Cardiac muscle cell (in vitro differentiated cells and primary cell): ENCODE data around the gene PHLDB2. TPM values are rescaled to one million over a fixed set of nuclear protein-coding genes. Genes with fewer than 3 reads are reported as not detected.

Experiments used
- DNase-seq, 2 donors: peaks; one replicate each; pipeline versions ENCODE4 v3.0.0 to v3.0.0-alpha.2; 2010 to 2017; ENCODE audit warnings: low read depth in 1 of 2, low spot score in 1 of 2
- H3K27ac ChIP-seq: fragments of 200-600 bp; sonication (generic); 2 replicates; pipeline ENCODE4 v1.5.1; 2016
- H3K27me3 ChIP-seq: fragments of 200-600 bp; sonication (generic); 2 replicates; pipeline ENCODE4 v1.6.0; 2016; ENCODE audit warnings: control low read depth
- H3K36me3 ChIP-seq: fragments of 200-600 bp; sonication (generic); 2 replicates; pipeline ENCODE4 v1.5.1; 2016; ENCODE audit warnings: control low read depth
- H3K4me1 ChIP-seq: fragments of 200-600 bp; sonication (generic); 2 replicates; pipeline ENCODE4 v1.8.1; 2017; ENCODE audit warnings: low read depth, mild to moderate bottlenecking, mixed run types
- H3K4me3 ChIP-seq: fragments of 200-600 bp; sonication (generic); 2 replicates; pipeline ENCODE4 v1.5.1; 2016; ENCODE audit warnings: mild to moderate bottlenecking
- H3K9me3 ChIP-seq: fragments of 200-600 bp; sonication (generic); 2 replicates; pipeline ENCODE4 v1.5.1; 2017; ENCODE audit warnings: low read depth, mild to moderate bottlenecking, control low read depth
- CTCF ChIP-seq: IDR thresholded peaks from 2 replicates; pipeline ENCODE4 v1.5.1; 2012; ENCODE audit warnings: low read depth, mild to moderate bottlenecking, low read length
- polyA plus RNA-seq: library from polyadenylated mRNA; unstranded; fragments of >200 nt; fragmentation: Nextera tagmentation; extraction: Ambion mirVana; gene quantifications from 2 replicates; pipeline ENCODE4 v1.2.1, GENCODE V29; 2016
- total RNA-seq: library from RNA; depleted of rRNA; stranded (reverse); fragments of >200 nt; gene quantifications from 2 replicates; pipeline ENCODE4 v1.2.3, GENCODE V29; 2016

Gene PHLDB2
- total and polyA plus RNA-seq, 2 experiments from 2014 or later, result 11.3 to 27.2 TPM

DNA sequence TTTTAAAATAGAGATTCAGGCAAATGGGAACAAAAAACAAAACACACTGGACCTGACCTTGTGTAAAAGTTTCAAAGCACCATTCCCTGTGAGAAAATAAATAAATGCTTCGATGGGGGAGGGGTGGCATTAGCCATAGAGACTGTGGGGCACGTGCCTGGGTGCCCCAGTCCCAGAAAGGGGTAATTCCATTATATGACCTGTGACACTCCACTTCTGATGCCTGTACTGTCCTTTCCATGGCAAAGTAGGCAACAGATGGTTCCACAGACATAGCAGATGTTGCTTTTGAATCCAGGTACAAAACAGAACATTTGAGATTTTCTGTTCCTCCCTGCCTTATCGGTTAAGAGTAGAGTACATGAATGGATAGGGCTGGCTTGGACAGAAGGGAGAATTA, 3.9 kb downstream of the PHLDB2 start:
- no peak overlapping the region for H3K27ac ChIP-seq
- H3K4me1 ChIP-seq, result peaks cover 44% of the 10 kb centered on the region
- H3K4me3 ChIP-seq, result no peak overlapping the region
- TF ChIP-seq CTCF, result no peak
- no peaks in the 10 kb centered on the region for H3K9me3 ChIP-seq
- no peak for DNase-seq
- no peaks in the 10 kb centered on the region for H3K27me3 ChIP-seq
- no peaks in the 10 kb centered on the region for H3K36me3 ChIP-seq

DNA sequence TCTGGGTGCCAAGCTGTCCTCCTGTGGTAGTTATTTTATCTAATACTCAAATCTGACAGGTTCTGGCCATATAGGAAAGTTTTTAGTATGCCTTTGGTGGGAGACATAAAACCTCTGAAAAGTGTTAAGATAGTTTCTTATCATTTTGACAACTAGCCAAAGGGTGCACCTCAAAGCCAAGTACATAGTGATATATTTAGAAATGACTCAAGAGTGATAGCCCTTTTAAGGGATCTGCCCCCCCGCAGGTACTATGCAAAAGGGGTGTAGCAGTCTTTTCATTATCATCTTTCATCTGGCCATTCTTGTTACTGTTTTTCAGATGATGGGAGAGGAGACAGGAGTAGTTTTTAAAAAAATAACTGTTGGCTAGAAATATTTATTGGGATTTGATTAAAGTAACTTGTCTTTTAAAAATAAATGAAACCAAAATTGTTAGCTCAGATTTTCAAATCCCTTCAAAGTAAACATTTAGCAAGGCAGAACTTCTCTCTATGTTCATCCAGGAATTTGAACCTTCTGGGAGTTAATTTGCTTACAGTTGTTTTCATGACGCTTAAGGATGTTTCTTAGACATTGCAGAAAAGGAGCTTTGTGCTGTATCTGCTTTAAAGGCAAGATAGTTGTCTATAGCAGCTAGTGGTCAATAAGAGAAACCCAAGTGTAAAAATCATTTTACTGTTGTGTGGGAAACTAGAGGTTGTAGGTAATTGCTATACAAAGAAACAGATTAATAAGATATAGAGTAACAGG, 5.1 kb downstream of the PHLDB2 start:
- Histone ChIP-seq H3K27ac (peak overlapping the region; percentile 73), H3K9me3 (no peaks in the 10 kb centered on the region), H3K27me3 (no peaks in the 10 kb centered on the region), H3K4me3 (no peak overlapping the region), H3K4me1 (peaks cover 48% of the 10 kb centered on the region), H3K36me3 (no peaks in the 10 kb centered on the region)
- TF ChIP-seq CTCF, result no peak
- DNase-seq, result peak in 1 of 2 donors; percentile 22

- no peak overlapping the region for H3K4me3 ChIP-seq
- H3K4me1 ChIP-seq, result peaks cover 48% of the 10 kb centered on the region
- no peaks in the 10 kb centered on the region for H3K9me3 ChIP-seq
- peak overlapping the region; percentile 73 for H3K27ac ChIP-seq
- no peaks in the 10 kb centered on the region for H3K36me3 ChIP-seq
- H3K27me3 ChIP-seq, result peaks cover 3% of the 10 kb centered on the region
- TF ChIP-seq CTCF, result peak; percentile 43
- DNase-seq, result peak; percentile 25 to 90
These were observed 6.0 kb downstream of the PHLDB2 start for GRCh38 chr3:111864821-111865656.

DNA sequence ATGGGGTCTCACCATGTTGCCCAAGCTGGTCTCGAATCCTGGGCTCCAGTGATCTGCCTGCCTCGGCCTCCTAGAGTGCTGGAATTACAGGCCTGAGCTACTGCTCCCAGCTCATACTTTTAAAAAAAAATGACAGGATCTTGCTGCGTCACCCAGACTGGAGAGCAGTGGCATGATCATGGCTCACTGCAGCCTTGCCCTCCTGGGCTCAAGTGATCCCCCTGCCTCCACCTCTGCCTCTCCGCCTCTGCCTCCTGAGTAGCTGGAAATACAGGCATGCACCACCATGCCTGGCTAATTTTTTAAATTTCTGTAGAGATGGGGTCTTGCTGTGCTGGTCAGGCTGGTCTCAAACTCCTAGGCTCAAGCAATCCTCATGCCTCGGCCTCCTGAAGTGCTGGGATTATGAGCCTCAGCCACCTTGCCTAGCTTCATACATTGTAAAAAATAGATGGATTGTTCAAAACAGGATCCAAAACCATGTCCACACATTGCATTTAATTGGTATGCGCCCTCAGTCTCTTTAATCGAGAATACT, 8.9 kb downstream of the PHLDB2 start:
- Histone ChIP-seq H3K27me3 (peaks cover 6% of the 10 kb centered on the region), H3K4me3 (no peak overlapping the region), H3K36me3 (no peaks in the 10 kb centered on the region), H3K9me3 (no peaks in the 10 kb centered on the region), H3K27ac (no peak overlapping the region), H3K4me1 (peaks cover 44% of the 10 kb centered on the region)
- no peak for DNase-seq
- TF ChIP-seq CTCF, result no peak

- no peak overlapping the region for H3K27ac ChIP-seq
- peaks cover 6% of the 10 kb centered on the region for H3K27me3 ChIP-seq
- H3K36me3 ChIP-seq, result no peaks in the 10 kb centered on the region
- no peak for DNase-seq
- TF ChIP-seq CTCF, result no peak
- H3K4me3 ChIP-seq, result no peak overlapping the region
- no peaks in the 10 kb centered on the region for H3K9me3 ChIP-seq
- H3K4me1 ChIP-seq, result peaks cover 17% of the 10 kb centered on the region
These were observed 11.6 kb downstream of the PHLDB2 start for GRCh38 chr3:111870620-111871019.
